ENCODE results near the gene CUBN. TPM values are rescaled to one million over a fixed set of nuclear protein-coding genes. Genes with fewer than 3 reads are reported as not detected.

Gene CUBN
- total and polyA plus RNA-seq, 2 of the 13 experiments (the other 11 are each of a cell fraction or from before 2014, with no cell fraction given), result 0.27 to 0.32 TPM

DNA sequence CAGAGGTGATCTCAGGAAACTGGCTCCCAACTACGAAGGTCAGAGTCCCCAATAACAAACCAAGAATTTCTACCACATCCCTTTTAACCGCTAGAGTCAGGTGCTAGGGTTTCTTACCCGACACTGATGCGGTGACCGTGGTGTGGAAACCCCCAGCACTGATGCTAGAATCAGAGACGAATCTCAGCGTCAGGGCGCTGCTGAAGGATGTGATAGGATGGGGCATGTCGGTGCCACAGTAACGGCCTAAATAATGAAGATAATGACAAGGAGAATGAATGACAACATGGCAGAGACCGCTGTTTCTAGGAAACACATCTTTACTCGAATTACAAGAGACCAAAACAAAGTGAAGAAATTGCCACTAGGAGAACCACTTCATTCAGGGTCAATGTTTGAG lies 181.2 kb downstream of the CUBN start:
- Histone ChIP-seq H4K20me1 (ENCODE audit: insufficient read depth, low read length) (no peaks in the 10 kb centered on the region), H3K4me1 (ENCODE audit: insufficient read depth, low read length) (no peaks in the 10 kb centered on the region), H3K9ac (ENCODE audit: insufficient read depth, low read depth, low read length) (no peak overlapping the region), H3K9me3 (ENCODE audit: low read length) (no peaks in the 10 kb centered on the region), H3K27ac (ENCODE audit: extremely low read length, insufficient read depth, low read length) (no peak overlapping the region), H3K4me2 (ENCODE audit: low read depth, low read length) (no peak overlapping the region), H2AFZ (ENCODE audit: low read length) (no peak overlapping the region), H3K79me2 (ENCODE audit: insufficient read depth, low read length) (no peaks in the 10 kb centered on the region), H3K4me3 (replicated peaks in 1 of 3; ENCODE audit: insufficient read depth in 1 of 3, low read depth in 2 of 3, low read length in 3 of 3) (no peak overlapping the region), H3K27me3 (ENCODE audit: control insufficient read depth in 1 of 2, insufficient read depth in 2 of 2, low read length in 2 of 2) (no peaks in the 10 kb centered on the region), H3K36me3 (replicated peaks in 1 of 2; ENCODE audit: control insufficient read depth in 1 of 2, insufficient read depth in 2 of 2, low read length in 2 of 2) (no peaks in the 10 kb centered on the region)
- POLR2A ChIA-PET, result no interaction called here
- in situ Hi-C loops (cut with HindIII; ENCODE audit: extremely low pct_ligation_motif_present, low pct_unique_long_range_greater_than_20kb), result no loop called here
- CTCF ChIA-PET (ENCODE audit: low intra/inter-chr PET ratio, low total read pairs), result no interaction called here
- intact Hi-C loops (cut with micrococcal nuclease; ENCODE audit: unreplicated experiment), result no loop called here
- no peak for FAIRE-seq
- WGBS (ENCODE audit: low lambda C conversion rate), result 66% methylated on average over 12 of the region's 12 CpGs
- no TSS peak for BruUV-seq (replicated peaks)
- no peak for DNase-seq (ENCODE audit: low spot score)
- ATAC-seq, result no peak
- TF ChIP-seq ZNF879 (CRISPR knock-in tag; IDR thresholded peaks at IDR 0.05) (no peak), DPF2 (CRISPR knock-in tag; IDR thresholded peaks at IDR 0.05; ENCODE audit: borderline replicate concordance, low read depth) (no peak), ZEB1 (IDR thresholded peaks at IDR 0.05; ENCODE audit: insufficient replicate concordance, low read depth) (no peak), ZNF451 (CRISPR knock-in tag; IDR thresholded peaks at IDR 0.05) (no peak), ZNF839 (CRISPR knock-in tag; IDR thresholded peaks at IDR 0.05; ENCODE audit: borderline replicate concordance) (no peak), ZNF737 (CRISPR knock-in tag; IDR thresholded peaks at IDR 0.05; ENCODE audit: borderline replicate concordance) (no peak), ZNF205 (CRISPR knock-in tag; IDR thresholded peaks at IDR 0.05) (no peak), MAF1 (CRISPR knock-in tag; IDR thresholded peaks at IDR 0.05; ENCODE audit: borderline replicate concordance) (no peak), PAX8 (CRISPR knock-in tag; IDR thresholded peaks at IDR 0.05; ENCODE audit: borderline replicate concordance) (no peak), ZNF33A (CRISPR knock-in tag; IDR thresholded peaks at IDR 0.05; ENCODE audit: borderline replicate concordance) (no peak), ZNF33B (CRISPR knock-in tag; IDR thresholded peaks at IDR 0.05) (no peak), ZNF790 (CRISPR knock-in tag; IDR thresholded peaks at IDR 0.05; ENCODE audit: borderline replicate concordance) (no peak)
- TF ChIP-seq, protein P1, sequence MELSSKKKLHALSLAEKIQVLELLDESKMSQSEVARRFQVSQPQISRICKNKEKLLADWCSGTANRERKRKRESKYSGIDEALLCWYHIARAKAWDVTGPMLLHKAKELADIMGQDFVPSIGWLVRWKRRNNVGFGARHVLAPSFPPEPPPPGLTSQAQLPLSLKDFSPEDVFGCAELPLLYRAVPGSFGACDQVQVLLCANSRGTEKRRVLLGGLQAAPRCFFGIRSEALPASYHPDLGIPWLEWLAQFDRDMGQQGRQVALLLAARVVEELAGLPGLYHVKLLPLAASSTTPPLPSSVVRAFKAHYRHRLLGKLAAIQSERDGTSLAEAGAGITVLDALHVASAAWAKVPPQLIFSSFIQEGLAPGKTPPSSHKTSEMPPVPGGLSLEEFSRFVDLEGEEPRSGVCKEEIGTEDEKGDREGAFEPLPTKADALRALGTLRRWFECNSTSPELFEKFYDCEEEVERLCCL (CRISPR knock-in tag; IDR thresholded peaks at IDR 0.05; ENCODE audit: borderline replicate concordance), result no peak
- TF ChIP-seq, protein P2, sequence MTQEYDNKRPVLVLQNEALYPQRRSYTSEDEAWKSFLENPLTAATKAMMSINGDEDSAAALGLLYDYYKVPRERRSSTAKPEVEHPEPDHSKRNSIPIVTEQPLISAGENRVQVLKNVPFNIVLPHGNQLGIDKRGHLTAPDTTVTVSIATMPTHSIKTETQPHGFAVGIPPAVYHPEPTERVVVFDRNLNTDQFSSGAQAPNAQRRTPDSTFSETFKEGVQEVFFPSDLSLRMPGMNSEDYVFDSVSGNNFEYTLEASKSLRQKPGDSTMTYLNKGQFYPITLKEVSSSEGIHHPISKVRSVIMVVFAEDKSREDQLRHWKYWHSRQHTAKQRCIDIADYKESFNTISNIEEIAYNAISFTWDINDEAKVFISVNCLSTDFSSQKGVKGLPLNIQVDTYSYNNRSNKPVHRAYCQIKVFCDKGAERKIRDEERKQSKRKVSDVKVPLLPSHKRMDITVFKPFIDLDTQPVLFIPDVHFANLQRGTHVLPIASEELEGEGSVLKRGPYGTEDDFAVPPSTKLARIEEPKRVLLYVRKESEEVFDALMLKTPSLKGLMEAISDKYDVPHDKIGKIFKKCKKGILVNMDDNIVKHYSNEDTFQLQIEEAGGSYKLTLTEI (CRISPR knock-in tag; conservative IDR thresholded peaks at IDR 0.05), result no peak
- TF ChIP-seq, protein P3, sequence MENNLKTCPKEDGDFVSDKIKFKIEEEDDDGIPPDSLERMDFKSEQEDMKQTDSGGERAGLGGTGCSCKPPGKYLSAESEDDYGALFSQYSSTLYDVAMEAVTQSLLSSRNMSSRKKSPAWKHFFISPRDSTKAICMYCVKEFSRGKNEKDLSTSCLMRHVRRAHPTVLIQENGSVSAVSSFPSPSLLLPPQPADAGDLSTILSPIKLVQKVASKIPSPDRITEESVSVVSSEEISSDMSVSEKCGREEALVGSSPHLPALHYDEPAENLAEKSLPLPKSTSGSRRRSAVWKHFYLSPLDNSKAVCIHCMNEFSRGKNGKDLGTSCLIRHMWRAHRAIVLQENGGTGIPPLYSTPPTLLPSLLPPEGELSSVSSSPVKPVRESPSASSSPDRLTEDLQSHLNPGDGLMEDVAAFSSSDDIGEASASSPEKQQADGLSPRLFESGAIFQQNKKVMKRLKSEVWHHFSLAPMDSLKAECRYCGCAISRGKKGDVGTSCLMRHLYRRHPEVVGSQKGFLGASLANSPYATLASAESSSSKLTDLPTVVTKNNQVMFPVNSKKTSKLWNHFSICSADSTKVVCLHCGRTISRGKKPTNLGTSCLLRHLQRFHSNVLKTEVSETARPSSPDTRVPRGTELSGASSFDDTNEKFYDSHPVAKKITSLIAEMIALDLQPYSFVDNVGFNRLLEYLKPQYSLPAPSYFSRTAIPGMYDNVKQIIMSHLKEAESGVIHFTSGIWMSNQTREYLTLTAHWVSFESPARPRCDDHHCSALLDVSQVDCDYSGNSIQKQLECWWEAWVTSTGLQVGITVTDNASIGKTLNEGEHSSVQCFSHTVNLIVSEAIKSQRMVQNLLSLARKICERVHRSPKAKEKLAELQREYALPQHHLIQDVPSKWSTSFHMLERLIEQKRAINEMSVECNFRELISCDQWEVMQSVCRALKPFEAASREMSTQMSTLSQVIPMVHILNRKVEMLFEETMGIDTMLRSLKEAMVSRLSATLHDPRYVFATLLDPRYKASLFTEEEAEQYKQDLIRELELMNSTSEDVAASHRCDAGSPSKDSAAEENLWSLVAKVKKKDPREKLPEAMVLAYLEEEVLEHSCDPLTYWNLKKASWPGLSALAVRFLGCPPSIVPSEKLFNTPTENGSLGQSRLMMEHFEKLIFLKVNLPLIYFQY (CRISPR knock-in tag; IDR thresholded peaks at IDR 0.05; ENCODE audit: borderline replicate concordance), result no peak
- TF ChIP-seq, protein P4, sequence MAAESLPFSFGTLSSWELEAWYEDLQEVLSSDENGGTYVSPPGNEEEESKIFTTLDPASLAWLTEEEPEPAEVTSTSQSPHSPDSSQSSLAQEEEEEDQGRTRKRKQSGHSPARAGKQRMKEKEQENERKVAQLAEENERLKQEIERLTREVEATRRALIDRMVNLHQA (CRISPR knock-in tag; IDR thresholded peaks at IDR 0.05), result no peak
- TF ChIP-seq, protein P5, sequence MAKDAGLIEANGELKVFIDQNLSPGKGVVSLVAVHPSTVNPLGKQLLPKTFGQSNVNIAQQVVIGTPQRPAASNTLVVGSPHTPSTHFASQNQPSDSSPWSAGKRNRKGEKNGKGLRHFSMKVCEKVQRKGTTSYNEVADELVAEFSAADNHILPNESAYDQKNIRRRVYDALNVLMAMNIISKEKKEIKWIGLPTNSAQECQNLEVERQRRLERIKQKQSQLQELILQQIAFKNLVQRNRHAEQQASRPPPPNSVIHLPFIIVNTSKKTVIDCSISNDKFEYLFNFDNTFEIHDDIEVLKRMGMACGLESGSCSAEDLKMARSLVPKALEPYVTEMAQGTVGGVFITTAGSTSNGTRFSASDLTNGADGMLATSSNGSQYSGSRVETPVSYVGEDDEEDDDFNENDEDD (CRISPR knock-in tag; IDR thresholded peaks at IDR 0.05; ENCODE audit: borderline replicate concordance), result no peak
